GM21390 (cell line): ENCODE results near the gene AFF4.
A peak's percentile ranks its signal among the peaks of the same experiment; 100 is the strongest.

Experiments used
- ATAC-seq: cut with Tn5 transposase; IDR thresholded peaks from one replicate; pipeline ENCODE4 v1.9.1; 2021; ENCODE audit not compliant: unreplicated experiment

AFF4 gene

DNA sequence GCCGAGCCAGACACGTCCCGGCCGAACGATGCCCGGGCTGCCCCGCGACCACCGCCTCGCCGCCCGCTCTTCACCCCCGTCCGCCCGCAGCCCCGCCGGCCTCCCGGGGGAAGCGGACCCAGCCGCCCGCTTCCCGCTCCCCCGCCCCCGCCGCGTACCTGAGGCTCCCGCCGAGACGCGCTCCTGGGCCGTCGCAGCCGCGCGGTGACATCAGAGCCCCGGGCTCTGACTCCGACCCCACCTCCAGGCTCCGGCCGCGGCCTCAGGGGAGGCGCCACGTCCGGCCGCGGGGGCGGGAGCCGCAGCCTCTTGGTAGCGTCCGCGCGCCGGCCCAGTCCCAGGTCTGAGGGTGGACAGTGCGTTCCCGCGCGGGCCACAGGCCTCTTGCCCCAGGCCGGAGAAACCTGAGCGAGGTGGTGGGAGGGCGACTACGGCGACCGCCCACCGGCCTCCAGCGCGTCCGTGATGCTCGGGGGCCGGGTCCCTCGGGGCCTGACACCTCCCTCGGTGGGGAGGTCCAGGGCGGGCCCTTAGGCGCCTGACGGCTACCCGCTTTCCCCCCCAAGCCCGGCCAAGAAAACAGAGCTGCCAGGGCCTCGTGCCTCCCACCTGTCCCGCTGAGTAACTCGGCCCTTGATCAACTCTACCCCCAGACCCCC is 132.9 kb downstream of the AFF4 start, which contains the start of gene SHROOM1:
Gene SHROOM1, minus strand, starts transcription at position 212 of the 659 bp plus-strand sequence. CDS start 4,507 bp downstream, outside the sequence.
- ATAC-seq, result peak; percentile 73

DNA sequence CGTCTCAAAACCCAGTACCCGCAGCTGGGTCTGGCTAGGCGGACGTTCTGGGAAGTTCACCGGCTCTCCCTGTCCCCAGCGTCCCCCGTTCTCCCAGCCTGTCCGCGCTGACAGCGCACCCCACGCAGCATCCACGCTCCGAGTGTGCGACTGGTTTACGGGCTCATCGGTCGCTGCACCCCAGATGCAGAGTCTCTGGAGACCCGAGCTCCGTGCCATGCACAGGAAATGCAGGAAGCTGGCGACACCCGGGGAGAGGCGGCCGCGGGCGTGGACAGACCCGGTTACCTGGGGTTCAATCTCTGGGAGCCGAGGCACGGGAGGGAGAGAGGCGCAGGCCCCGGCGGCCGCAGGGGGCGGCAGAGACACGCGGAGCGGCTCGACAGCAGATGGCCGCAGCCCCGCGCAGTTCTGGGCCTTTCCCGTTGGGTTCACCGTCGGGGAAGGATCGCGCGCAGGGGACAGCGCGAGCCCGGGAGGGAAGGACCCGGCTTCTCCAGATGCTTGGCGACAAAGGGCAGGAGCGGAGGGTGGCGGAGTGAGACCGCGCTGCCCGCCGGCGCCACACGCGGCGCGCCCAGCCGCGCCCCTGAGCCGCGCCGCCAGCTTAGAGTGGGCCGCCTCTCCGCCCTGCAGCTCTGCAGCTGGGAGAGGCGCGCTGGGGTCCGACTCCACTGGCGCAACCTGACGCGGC is 133.5 kb downstream of the AFF4 start:
- ATAC-seq, result peak; percentile 75

DNA sequence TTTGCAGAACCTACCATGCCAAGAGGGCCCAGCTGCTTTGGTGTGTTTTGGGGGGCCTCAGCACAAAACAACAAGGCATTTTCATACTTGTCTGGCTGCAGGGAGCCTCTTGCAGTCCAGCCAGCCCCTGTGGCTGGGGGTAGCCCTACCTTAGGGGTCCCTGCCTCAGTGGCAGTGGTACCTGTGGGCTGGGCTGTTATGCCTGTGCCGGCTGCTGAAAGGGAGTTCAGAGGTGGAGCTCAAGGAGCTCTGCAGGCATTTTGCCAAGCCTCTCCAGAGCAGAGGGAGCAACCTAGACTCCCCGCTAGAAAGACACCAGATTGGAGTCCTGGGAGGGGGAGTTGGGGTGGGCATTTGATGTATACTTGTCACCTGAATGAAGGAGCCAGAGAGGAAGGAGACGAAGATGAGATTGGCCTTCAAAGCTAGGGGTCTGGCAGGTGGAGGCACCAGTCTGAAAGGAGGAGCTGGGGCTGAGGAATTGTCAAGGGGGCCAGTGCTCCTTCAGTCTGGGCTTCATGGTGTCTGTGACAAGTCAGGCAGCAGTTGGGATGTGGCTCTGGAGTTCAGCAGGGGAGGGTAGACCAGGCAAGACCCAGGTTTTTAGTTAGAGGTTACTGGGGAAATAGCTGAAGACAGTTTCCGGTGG is 134.5 kb downstream of the AFF4 start:
- no peak for ATAC-seq

DNA sequence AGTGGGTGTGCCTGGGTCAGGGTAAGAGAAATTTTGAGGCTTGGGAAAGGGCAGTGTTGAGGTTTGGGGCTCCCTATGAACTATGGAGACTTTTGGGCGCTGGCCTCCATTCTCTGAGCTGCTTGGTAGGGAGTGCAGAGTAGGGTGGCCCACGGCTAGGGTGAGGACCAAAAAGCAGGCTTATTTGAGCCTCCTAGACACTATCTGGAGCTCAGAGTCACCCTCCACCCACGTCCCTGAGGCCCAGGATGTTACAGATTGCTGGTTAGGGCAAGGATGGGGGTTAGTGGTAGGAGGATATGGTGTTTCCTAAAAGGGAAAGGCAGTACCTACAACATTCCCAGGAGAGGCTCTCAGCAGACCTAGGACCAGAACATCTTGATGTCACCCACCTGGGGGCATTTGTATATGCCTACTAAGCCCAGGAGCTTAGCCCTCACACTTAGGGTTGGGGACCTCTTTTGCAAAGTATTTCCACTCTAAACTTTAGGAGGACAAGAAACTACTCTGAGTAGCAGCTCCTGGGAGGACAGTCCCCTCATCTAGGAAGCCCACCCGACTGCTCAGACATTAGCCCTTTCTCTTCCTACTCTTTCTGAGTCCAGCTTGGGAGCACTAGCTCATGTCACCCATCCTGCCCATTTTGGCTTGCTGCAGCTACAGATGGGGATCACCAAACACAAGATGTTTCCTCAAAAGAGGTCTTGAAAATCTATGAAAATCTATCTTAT is 135.3 kb downstream of the AFF4 start:
- ATAC-seq, result no peak

DNA sequence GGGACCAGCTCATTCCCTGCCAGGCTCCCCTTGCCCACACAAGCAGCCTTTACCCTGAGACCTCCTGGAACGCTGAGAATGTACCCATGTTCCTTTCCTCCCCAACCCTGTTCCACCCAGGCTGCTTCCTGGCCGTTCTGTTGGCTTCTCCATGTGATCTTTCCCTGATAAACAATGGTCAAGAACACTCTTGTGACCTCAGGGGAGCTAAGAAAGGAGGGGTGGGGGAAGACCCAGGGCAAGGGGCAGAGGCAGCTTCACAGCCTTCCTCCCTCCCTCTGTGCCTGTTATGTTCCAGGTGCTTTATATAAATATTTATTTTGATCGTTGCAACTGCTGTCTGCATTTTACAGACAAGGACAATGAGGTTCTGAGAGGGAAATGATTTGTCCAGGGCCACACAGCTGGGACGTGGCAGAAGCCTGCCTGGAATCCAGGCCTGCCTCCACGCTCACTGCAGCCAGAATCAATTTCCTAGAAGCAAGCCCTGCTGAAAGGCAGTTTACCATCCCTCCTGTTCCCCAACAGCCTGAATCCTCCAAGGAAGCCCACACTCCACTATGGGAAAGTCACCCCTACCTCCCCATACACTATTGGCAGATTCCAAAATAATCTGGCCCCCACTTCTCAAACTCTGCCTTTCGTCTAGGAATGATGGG is 136.9 kb downstream of the AFF4 start:
- no peak for ATAC-seq

DNA sequence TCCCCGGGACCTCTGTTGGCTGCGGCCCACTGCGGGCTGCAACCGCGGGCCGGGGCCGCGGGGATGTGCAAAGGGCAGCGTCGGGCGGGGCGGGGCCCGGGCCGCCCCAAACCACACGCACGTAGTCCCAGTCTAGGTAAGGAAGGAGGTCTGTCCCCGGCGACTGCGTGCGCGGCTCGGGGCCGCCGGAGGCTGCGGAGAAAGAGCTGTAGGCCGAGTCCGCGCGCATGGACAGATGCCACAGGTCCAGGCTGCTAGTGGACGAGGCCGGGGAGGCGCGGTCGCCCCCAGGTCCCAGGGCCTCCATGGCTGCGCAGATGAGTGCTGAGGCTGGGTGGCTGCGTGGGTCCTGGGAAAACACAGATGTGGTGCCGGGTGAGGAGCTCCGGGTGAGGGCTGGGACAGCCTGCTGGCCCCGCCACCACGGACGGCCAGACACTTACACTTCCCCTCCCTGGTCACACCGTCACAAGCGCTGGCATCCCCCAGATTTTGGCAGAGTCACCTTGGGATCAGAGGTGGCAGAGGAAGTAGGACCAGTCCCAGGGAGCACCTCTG is 137.5 kb downstream of the AFF4 start:
- no peak for ATAC-seq
